HG02973 (cell line): ENCODE results near the gene FASTKD2.
"Not testable (repeated sequence)": the region's sequence is repeated elsewhere in the genome, so short reads cannot be mapped to it uniquely, and the experiment has no call there.

ENCODE experiments used
- ATAC-seq: cut with Tn5 transposase; IDR thresholded peaks from one replicate; pipeline ENCODE4 v1.9.1; 2021; ENCODE audit warnings: moderate library complexity; ENCODE audit not compliant: unreplicated experiment

Gene FASTKD2

DNA sequence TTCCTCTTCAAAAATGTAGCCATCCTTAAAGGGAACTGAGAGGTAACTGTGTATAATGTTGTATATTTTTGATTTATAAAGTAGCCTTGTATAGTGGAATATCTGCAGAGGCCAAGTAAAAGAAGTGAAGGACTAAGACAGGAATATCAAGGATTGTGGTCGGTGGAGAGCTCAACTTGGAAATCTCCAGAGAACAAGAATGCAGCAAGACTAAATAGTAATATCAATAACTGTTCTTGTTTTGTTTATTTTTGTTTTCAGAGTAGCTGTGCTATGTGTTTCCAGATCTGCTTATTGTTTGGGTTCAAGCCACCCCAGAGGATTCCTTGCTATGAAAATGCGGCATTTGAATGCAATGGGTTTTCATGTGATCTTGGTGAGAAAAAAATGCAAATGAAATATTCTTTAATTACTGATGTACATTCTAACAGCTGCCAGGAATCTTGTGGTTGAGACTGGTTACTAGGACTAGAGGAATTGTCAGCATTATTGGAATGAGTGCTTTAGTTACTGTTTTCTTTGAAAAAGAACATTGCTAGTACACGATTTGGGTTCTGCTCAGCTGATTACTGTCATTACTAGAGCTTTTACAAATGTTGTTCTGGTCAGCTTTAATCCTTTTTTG, 25.0 kb downstream of the FASTKD2 start:
- no peak for ATAC-seq

DNA sequence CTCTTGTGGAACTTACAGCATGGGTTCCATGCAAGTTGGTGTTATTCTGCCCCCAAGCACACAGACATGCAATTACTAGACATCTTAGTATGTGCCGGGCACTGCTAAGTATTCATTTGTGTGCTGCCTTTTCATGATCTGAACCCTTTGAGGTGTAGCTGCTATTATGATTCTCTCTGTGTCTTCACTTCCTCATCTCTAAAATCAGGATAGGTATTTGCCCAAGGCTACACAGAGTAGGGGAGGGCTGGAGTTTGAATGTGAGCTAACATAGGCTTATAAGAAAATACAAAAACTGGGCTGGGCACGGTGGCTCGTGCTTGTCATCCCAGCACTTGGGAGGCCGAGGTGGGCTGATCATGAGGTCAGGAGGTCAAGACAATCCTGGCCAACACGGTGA, 27.2 kb downstream of the FASTKD2 start:
- ATAC-seq, result no peak

DNA sequence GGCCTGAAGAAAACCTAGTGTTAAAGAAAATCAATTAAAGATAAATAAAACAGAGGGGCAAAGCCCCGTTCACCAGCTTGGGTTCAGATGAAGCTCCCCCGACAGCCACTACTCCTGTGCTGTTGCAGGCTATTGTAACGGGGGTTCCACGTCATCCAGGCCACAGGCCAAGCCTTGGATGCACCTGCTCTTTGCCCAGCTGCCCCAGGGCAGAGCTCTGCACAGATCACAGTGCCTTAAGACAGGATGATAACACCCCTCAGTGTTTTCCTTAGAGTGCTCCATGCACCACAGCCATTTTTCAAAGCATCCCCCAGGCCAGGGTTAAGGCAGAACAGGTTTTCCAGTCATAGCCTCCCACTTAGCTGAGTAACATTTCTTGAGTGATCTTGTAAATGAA, 32.0 kb downstream of the FASTKD2 start:
- no peak for ATAC-seq

GRCh38 chr2:206798000-206798399, 32.6 kb downstream of the FASTKD2 start:
- ATAC-seq, result peak; percentile 80

GRCh38 chr2:206799083-206799482, 33.7 kb downstream of the FASTKD2 start:
- ATAC-seq, result no peak

DNA sequence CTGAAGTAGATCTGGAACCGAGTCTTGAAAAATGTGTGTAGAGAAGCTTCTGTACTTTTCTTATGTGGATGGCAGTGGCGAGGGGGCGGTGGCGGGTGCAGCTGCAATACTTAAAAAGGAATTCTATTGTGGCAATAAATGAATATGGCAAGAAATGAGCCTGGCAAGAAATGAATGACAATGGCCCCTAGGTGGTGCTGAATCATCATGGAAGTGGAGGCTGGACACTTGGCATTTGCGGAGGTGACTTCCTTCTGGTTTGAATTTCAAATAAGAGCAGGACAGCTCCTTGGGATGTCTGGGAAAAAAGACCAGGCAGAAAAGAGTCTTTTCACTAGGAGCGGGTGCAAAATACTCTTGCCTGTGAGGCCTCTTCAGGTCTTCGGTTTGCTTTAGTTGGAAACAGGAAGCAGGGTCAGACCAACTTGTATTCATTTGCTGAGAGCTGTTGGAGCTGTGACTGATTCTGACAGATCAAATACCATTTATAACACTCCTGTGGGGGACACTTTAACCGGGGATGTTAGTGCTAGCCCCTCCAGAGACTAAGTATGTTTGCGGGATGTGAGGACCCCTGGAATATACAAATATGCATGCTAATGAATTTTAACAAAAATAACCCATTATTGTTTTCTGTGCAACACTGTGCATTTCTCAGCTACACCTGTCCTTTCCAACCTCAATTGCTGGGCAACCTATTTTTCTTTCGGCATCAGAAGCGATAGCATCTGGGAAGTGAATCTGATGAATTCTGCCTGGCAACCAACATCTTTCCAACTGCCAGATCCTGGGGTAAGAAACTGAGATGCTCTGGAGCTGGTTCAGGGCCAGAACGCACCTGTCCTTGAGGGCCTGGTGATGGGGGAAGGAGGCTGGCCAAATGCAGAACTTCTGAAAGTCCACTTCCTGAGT, 35.4 kb downstream of the FASTKD2 start:
- peak; percentile 47 for ATAC-seq

- no peak for ATAC-seq
These were observed 36.2 kb downstream of the FASTKD2 start for GRCh38 chr2:206801418-206802189.

GRCh38 chr2:206802654-206803514, 37.5 kb downstream of the FASTKD2 start:
- ATAC-seq, result no peak

DNA sequence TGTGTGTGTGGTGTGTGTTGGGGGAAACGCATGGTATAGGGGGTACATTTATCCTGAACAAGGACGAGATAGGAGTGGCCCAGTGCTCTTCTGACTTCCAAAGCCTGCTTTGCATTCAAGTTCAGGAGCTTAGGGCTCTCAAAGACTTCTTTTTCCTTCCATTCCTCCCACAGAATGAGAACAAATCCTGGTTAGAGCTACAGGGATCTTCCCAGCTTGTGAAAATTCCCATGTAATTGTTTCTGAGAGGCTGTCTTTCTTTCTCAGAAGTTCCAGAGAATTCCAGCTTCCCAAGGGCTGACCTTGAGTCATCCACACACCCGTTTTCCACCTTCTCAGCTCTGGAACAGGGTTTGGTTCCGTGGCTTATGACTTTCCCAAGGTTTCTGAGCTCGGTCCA, 38.9 kb downstream of the FASTKD2 start:
- ATAC-seq, result no peak

- ATAC-seq, result no peak
These were observed 40.6 kb downstream of the FASTKD2 start for GRCh38 chr2:206805887-206806607.

DNA sequence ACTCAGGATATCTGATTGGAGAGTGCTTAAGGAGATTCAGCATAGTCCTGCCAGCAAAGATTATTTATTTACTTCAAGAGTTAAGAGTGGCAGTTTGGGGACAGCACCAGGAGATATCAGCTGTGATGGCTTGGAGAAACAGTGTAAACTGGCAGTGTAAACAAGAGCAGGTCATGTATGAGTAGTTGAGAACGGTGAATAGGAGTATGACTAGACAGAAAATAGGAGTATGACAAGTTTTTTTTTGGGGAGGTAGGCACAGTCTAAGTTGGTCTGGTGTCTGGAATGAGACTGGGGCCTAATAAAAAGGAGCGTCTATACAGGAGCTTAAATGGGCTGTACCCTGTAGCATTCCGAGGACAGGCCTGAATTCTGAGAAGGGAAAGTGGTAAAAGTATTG, 42.2 kb downstream of the FASTKD2 start:
- not testable (repeated sequence) for ATAC-seq

GRCh38 chr2:206812471-206812870, 47.1 kb downstream of the FASTKD2 start:
- ATAC-seq, result not testable (repeated sequence)

GRCh38 chr2:206814498-206814897, 49.1 kb downstream of the FASTKD2 start:
- no peak for ATAC-seq

- ATAC-seq, result no peak
These were observed 55.4 kb downstream of the FASTKD2 start for GRCh38 chr2:206820807-206821206.

GRCh38 chr2:206823178-206823577, 57.8 kb downstream of the FASTKD2 start:
- no peak for ATAC-seq

DNA sequence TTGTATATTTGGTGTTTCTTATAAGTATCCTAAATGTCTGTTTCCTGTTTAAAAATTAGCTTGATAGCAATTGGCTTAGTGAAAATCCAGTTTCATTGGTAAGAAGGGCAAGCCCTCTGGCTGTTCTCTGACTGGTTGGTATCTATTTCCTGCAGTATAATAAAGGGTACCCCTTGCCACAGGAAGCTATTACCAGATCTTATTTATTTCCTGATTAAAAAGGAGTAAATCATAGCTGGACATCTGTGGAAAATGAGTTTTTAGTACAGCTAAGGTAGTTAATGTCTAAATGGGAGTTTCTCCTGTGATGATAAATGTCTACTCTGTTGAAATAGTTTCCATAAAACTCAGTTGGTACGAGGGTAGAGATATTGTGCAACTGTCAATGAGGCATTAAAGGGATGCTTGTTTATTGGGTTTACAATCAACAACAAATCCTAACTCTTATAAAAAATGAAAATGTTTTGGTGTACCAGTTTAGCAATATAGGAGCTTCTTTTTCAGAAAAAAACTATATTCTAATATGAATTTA, 58.7 kb downstream of the FASTKD2 start:
- no peak for ATAC-seq

- no peak for ATAC-seq
These were observed 59.6 kb downstream of the FASTKD2 start for GRCh38 chr2:206824993-206825392.

DNA sequence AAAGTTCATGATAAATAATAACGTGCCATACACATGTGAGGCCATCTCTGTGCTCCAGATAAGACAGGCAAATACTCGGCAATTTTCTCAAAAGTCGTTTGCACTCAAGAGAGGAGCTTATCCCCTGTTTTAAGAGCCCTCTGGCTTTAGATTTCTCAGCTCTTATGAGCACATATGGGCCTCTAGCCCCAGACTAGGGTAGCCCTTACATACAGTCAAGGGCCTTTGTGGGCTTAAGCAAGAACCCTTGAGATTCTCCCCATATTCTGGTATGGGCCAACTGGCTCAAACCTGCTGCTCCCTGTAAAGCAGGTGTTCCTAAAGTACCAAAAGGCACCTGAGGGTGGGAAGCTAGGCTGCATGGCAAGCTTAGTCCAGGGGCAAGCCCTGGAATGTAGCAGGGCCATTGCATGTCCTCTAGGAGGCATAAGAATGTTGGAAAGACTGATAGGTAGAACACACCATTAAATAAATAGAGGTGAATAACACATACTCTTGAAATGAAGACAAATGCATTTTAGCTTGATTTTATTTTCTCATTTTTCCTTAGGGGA, 66.1 kb downstream of the FASTKD2 start:
- ATAC-seq, result no peak

- ATAC-seq, result no peak
These were observed 67.5 kb downstream of the FASTKD2 start for GRCh38 chr2:206832873-206833272.
